ENCODE data around the gene KRTAP19-4. TPM values are rescaled to one million over a fixed set of nuclear protein-coding genes. Genes with fewer than 3 reads are reported as not detected.

KRTAP19-4 gene
- total and polyA plus RNA-seq, 2 of the 4 experiments (the other 2 are of a cell fraction) = not detected

- H4K91ac ChIP-seq (ENCODE audit: insufficient read depth, low read depth, low read length) = no peak overlapping the region
- H3K14ac ChIP-seq (replicated peaks; ENCODE audit: low read depth, low read length) = no peak overlapping the region
- no peak for DNase-seq
- no peak overlapping the region for H3K23ac ChIP-seq (ENCODE audit: low read depth, low read length)
- H3K36me3 ChIP-seq (ENCODE audit: control insufficient read depth, insufficient read depth, low read length) = no peaks in the 10 kb centered on the region
- dilution Hi-C loops (cut with HindIII; ENCODE audit: low sequenced_read_pairs, unreplicated experiment) (no loop called here), intact Hi-C loops (cut with micrococcal nuclease) (no loop called here), in situ Hi-C loops (cut with MboI; ENCODE audit: low sequenced_read_pairs) (no loop called here)
- H3K27me3 ChIP-seq (ENCODE audit: control insufficient read depth, insufficient read depth, low read length) = no peaks in the 10 kb centered on the region
- no peak overlapping the region for H4K8ac ChIP-seq (ENCODE audit: low read depth in 2 of 2, low read length in 2 of 2)
- no peak overlapping the region for H3K18ac ChIP-seq (ENCODE audit: low read depth, low read length)
- no peak overlapping the region for H3K56ac ChIP-seq (ENCODE audit: extremely low read depth, insufficient read depth, low read length)
- H3K4me1 ChIP-seq (ENCODE audit: control insufficient read depth, insufficient read depth, low read length) = no peaks in the 10 kb centered on the region
- no TSS peak for BruUV-seq (replicated peaks)
- H3K4me2 ChIP-seq (ENCODE audit: low read depth, low read length) = no peak overlapping the region
- H2AK5ac ChIP-seq (ENCODE audit: low read depth, low read length) = no peak overlapping the region
- ChIA-PET POLR2A (ENCODE audit: unreplicated experiment) (no interaction called here), CTCF (interaction anchor here (0.6 kb wide), 1 partner anchor 1802 kb away, joined by 3 read pairs; no protein-coding TSS in a partner anchor)
- H2BK120ac ChIP-seq (ENCODE audit: low read depth, low read length) = no peak overlapping the region
- H2AFZ ChIP-seq (replicated peaks; ENCODE audit: low read length, poor library complexity) = no peak overlapping the region
- no peak overlapping the region for H3K4ac ChIP-seq (ENCODE audit: low read depth, low read length)
- H2BK5ac ChIP-seq (ENCODE audit: low read depth, low read length, poor library complexity, severe bottlenecking) = no peak overlapping the region
- ATAC-seq (ENCODE audit: low read depth) = no peak
- no peaks in the 10 kb centered on the region for H4K20me1 ChIP-seq (ENCODE audit: insufficient read depth, low read length)
- no peak overlapping the region for H3K4me3 ChIP-seq (ENCODE audit: insufficient read depth, low read depth, low read length)
- no peak overlapping the region for H2BK20ac ChIP-seq (ENCODE audit: low read depth, low read length)
- H3K9ac ChIP-seq (ENCODE audit: low read depth, low read length) = no peak overlapping the region
- WGBS, 2 experiments (ENCODE audit: extremely low coverage in 2 of 2, insufficient read length in 1 of 2) = 20% methylated on average over 1 of the region's 2 CpGs; no CpG with 5 or more reads in 1 of the 2 experiments
- H2AK9ac ChIP-seq (replicated peaks; ENCODE audit: low read depth, low read length, poor library complexity) = no peak overlapping the region
- no peak overlapping the region for H4K5ac ChIP-seq (ENCODE audit: low read depth, low read length)
- H3K9me1 ChIP-seq (ENCODE audit: insufficient read depth, low read length) = no peaks in the 10 kb centered on the region
- peaks cover 19% of the 10 kb centered on the region for H3K9me3 ChIP-seq (ENCODE audit: control insufficient read depth, insufficient read depth, low read length)
- no peak overlapping the region for H3K27ac ChIP-seq (ENCODE audit: insufficient read depth, low read length)
- H2BK15ac ChIP-seq (ENCODE audit: low read depth, low read length) = no peak overlapping the region
- TF ChIP-seq BHLHE40 (IDR thresholded peaks at IDR 0.05; ENCODE audit: low read depth, low read length) = no peak
- no peaks in the 10 kb centered on the region for H3K79me1 ChIP-seq (ENCODE audit: low read depth in 1 of 2, low read length in 2 of 2)
Observed at GRCh38 chr21:30486180-30486579, 10.8 kb downstream of the KRTAP19-4 start.
